VCaP (cell line): Measurements from ENCODE around the gene RBBP8NL.

Experiments used
- H3K27ac ChIP-seq: fragments of 450-650 bp; 2 replicates; pipeline ENCODE4 v1.5.1; 2017
- TF ChIP-seq, protein P1 (sequence below): fragments of 450-650 bp; conservative IDR thresholded peaks from 2 replicates; pipeline ENCODE4 v1.5.1; 2017; ENCODE audit warnings: mild to moderate bottlenecking, moderate library complexity

The RBBP8NL gene, protein sequence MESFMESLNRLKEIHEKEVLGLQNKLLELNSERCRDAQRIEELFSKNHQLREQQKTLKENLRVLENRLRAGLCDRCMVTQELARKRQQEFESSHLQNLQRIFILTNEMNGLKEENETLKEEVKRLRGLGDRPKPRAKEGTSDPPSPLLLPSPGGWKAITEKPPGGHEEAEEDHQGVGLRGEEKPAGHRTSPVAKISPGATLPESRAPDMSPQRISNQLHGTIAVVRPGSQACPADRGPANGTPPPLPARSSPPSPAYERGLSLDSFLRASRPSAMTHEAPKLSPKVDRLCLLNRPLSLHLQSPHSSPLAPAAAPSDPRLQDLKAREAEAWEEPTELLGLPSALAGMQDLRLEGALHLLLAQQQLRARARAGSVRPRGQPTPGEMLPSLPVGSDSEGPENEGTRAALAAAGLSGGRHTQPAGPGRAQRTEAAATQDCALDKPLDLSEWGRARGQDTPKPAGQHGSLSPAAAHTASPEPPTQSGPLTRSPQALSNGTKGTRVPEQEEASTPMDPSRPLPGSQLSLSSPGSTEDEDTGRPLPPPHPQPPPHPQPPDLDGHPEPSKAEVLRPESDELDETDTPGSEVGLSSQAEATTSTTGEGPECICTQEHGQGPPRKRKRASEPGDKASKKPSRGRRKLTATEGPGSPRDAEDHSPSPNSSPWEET

DNA sequence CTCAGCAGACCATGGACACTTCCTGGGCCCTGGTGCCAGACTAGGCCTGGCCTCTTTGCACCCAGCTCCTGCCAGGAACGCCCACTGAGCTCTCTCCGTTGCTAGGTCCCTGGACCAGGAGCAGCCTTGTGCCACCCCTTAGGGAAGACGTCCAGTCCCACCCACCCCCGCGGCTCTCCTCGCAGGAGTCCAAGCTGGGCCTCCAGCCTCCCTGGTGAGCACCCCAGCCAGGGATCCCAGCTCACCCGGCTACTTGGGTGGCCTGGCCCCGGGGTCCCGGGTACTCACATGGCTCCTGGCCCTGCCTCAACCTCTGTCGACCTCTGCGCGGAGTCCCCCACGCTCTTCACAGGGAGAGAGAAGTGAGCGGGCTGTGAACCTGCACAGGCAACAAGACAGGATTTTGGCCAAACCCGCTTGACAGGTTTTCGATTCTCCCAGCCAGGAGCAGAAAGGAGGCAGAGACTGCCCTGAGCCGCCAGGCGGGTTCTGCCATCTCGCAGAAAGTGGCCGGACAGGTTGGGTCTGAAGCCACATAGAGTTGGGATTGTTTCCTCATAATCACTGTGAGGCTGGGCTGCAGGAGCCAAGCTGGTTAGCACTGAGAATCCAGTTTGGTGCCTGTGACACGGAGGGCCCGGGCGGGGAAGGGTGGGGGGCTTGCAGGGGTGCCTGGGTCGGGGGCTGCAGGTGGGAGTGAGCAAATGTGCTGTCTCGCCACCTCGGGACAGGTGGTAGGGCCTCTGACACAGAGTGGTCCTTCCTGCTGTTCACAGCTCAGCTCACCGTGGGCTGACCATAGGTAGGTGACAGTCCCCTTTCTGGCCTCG is at the start of gene RBBP8NL:
RBBP8NL (minus strand) TSS at position 368 of the 830 bp plus-strand sequence. CDS start 7,892 bp downstream, outside the sequence.
- TF ChIP-seq, protein P1, sequence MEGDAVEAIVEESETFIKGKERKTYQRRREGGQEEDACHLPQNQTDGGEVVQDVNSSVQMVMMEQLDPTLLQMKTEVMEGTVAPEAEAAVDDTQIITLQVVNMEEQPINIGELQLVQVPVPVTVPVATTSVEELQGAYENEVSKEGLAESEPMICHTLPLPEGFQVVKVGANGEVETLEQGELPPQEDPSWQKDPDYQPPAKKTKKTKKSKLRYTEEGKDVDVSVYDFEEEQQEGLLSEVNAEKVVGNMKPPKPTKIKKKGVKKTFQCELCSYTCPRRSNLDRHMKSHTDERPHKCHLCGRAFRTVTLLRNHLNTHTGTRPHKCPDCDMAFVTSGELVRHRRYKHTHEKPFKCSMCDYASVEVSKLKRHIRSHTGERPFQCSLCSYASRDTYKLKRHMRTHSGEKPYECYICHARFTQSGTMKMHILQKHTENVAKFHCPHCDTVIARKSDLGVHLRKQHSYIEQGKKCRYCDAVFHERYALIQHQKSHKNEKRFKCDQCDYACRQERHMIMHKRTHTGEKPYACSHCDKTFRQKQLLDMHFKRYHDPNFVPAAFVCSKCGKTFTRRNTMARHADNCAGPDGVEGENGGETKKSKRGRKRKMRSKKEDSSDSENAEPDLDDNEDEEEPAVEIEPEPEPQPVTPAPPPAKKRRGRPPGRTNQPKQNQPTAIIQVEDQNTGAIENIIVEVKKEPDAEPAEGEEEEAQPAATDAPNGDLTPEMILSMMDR: 0 out of 2 replicates have a peak, but pooled peaks have one; percentile 12
- peak within 1 kb of the TSS; percentile 91 for H3K27ac ChIP-seq

DNA sequence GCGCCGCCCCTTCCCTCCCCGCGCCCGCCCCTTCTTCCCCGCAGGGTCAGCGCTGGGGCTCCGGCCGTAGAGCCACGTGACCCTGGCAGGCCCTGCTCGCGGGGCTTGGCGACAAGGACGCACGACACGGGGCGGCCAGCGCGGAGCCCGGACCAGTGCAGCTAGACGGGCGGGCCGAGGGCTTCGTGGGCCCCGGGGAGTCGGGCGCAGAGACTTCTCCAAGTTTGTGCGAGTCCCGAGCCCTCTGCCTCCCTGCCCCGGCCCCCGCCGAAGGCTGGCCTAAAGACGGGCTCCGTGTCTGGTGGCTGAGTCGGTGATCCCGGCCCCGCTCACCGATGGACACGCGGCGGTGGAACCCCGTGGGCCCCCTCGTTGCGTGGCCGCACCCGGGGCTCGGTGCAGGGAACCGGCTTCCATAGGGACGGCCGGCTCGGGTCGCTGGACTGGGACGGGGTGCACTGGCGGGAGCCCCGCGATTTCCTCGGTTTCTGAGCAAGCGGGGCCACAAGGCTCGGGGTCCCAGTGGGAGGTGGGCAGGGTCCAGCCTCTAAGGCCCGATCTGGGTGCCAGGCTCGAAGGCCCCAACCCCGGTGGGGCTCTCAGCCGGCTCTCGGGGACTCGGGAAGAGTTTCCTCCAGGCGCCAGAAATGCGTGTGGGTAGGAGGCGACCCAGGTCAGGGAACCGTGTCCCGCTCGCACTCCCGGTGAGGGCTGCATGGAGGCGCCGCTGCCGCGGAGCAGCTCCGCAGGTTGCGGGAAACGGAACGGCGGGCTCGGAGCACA is 48.9 kb upstream of the RBBP8NL start:
- H3K27ac ChIP-seq: peak overlapping the region; percentile 32; the same call in 1 of the 2 replicates
- TF ChIP-seq, protein P1: no peak

DNA sequence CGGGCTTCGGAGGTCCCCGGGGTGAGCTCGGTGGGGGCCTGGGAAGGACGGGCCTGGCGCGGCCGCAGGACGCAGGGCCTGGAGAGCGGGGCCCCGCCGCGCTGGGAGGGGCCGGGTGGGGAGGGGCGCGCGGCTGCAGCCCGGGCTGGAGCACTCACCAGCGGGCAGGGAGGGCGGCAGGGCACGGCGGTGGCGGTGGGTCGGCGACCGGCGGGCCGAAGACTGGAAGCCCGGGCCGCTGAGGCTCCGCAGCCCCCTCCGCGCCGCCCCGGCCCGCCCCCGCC is 48.4 kb upstream of the RBBP8NL start, which contains the start of gene GATA5:
GATA5 (minus strand) TSS at position 224 of the 284 bp plus-strand sequence. CDS start 474 bp downstream, outside the sequence.
- TF ChIP-seq, protein P1: no peak
- H3K27ac ChIP-seq: peak within 1 kb of the TSS; percentile 32; the same call in 1 of the 2 replicates

DNA sequence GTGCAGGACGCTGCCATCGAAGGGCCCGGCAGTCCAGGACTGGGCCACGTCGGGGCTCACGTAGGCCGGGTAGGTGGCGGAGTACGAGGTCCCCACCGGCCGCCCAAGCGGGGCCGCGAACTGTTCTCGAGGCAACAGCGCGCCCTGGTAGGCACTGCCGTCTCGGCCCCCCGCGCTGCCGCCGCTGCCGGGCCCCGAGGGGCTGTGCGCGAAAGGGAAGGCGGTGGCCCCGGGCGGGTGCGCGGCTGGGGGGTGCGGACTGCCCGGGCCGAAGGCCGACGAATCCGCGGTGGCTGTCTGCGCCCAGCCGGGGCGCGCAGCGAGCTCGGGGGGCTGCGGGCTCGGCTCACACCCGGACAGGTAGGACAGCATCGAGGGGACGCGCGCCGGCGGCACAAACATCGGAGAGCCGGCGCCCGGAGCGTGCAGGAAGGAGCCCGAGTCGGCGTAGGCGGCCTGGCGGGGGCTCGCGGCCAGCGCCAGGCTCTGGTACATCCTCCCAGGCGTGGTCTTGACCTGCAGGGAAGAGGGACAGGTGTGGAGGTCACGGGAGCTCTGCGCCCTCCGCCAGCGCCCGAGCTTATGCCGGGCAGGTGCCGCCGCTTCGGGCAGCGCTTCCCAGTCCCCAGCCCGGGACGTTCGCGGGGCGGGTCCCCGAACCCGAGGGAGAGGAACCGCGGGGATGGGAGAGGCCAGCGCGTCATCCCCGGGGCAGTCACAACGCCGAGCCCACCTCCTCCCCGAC is 47.9 kb upstream of the RBBP8NL start:
- H3K27ac ChIP-seq: peak overlapping the region; percentile 32; the same call in 1 of the 2 replicates
- TF ChIP-seq, protein P1: no peak

DNA sequence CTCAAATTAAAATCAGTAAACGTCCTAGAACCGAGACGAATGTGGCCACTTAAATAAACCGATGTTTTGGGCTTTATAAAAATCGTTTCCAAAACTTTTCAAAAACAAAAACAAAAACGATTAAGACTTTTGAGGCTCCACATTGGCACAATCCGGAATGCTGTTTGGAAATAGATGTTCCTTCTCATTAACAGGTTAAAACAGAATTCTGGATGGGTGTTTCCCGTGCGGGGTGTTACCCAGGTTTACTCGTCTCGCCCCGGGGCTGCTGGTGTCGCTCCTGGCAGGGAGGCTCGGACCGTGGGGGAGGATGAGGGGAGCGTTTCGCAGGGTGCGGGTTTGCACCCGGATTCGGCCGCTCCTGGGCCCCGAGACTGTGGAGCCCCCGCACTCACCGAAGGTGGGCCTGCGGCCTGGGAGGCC is 47.3 kb upstream of the RBBP8NL start:
- TF ChIP-seq, protein P1: no peak
- no peak overlapping the region for H3K27ac ChIP-seq

DNA sequence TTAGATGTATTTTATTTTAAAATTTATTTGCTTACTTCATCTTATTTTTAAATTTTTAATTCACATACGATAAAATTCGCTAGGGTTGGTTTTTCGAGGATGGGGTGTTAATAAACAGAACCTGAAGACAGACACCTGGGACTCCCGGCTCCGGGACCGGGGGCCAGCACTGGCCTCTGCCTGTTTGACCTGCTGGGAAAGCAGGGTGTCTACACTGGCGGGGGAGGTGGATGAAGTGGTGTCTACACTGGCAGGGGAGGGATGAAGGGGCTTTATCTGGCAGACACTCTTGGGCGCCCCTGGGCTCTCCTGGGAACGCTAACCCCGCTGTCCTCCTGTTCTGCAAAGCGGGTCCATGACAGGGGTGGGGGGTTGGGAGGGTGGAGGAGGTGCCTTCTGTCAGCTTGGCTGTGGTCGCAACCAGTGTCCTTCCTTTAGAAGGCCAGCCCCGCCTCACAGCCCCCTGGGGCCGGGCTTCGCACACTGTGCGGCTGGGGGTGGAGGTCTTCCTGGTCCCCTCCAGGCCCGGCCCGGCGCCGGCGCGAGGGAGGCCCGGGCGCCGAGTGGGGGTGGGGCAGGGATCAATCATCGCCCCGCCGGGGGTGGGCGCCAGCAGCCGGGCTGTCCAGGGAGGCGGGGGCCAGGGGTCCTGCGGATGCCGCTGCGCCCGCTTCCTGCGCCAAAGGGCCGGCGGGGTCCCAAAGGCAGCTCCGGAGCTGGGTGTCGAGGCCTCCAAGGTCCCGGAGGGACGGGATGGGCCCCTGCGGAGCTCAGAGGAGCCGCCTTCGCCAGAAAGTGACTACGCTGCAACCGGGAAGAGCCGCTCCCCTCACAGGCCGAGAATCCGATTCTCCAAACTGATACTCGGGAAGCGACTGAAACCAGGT is 46.6 kb upstream of the RBBP8NL start:
- TF ChIP-seq, protein P1: no peak
- no peak overlapping the region for H3K27ac ChIP-seq
